Measurements from ENCODE around the gene CCDC85A. TPM values are rescaled to one million over a fixed set of nuclear protein-coding genes. Genes with fewer than 3 reads are reported as not detected.

The CCDC85A gene
- total and polyA plus RNA-seq, 2 of the 8 experiments (the other 6 are each of a cell fraction or from before 2014, with no cell fraction given), result 0.20 TPM; not detected in 1

DNA sequence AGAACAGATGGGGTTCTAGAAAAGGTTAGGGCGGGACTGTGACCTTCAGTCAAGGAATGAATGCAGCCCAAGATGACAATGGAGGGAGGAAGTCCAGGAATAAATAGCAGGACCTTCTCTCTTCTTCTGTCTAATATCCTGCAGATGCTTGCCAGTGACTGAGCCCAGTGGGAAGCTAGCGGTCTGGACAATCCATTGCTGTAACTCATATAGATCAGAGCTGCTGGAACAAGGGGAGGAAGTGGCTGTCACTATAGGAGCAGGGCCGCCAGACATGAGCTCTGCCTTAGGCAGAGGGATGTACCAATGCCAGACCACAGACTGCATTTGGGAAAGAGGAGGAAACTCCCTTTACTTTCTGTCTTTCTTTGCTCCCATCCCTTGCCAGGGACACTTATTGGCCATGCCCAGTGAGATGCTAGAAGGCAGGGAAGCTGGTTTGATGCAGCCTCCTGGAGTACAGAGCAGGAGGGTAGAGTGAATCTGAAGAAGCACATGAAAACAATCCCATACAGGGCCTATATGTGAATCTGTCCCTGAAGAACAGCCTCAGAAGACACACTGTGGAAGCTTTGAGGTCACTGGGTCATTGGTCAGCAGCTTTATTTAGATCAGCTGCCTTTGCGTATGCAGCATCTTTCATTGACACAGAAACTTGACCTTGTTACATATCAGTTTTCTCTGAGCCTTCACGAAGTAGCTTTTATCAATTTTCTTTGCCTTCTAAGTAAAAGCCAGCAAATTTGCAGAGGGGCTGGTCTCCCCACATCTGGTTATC is 65.4 kb downstream of the CCDC85A start:
- Histone ChIP-seq H3K9ac (replicated peaks in 1 of 4; ENCODE audit: extremely low read depth in 1 of 4, low read depth in 3 of 4, low read length in 3 of 4) (no peak overlapping the region), H3K14ac (ENCODE audit: insufficient read length) (no peak overlapping the region), H4K20me1 (replicated peaks in 1 of 2; ENCODE audit: control insufficient read depth in 1 of 2, insufficient read depth in 2 of 2, low read length in 2 of 2) (no peaks in the 10 kb centered on the region), H2AFZ (ENCODE audit: low read length) (no peak overlapping the region), H2BK12ac (ENCODE audit: low read depth, low read length) (no peak overlapping the region), H2BK20ac (ENCODE audit: low read length) (no peak overlapping the region), H2BK15ac (ENCODE audit: low read length) (no peak overlapping the region), H3K27ac (ENCODE audit: low read depth, low read length) (no peak overlapping the region), H4K91ac (replicated peaks; ENCODE audit: insufficient read length, low read length) (no peak overlapping the region), H3K9me3 (ENCODE audit: insufficient read depth in 2 of 2, low read depth in 1 of 2, low read length in 1 of 2) (no peaks in the 10 kb centered on the region), H3K27me3 (replicated peaks in 1 of 4; ENCODE audit: control insufficient read depth in 3 of 4, extremely low read depth in 1 of 4, insufficient read depth in 3 of 4, low read length in 3 of 4) (no peaks in the 10 kb centered on the region), H3K79me1 (ENCODE audit: low read depth, low read length) (no peaks in the 10 kb centered on the region), H3K36me3 (ENCODE audit: control insufficient read depth in 2 of 4, insufficient read depth in 4 of 4, low read length in 3 of 4) (no peaks in the 10 kb centered on the region), H2BK120ac (replicated peaks; ENCODE audit: low read depth, low read length) (no peak overlapping the region), H3K23ac (ENCODE audit: insufficient read length) (no peak overlapping the region), H3K4me1 (replicated peaks in 1 of 4; ENCODE audit: control insufficient read depth in 3 of 4, insufficient read depth in 4 of 4, low read length in 3 of 4) (no peaks in the 10 kb centered on the region), H4K5ac (ENCODE audit: insufficient read length, low read depth, low read length) (no peak overlapping the region), H2AK5ac (ENCODE audit: low read depth, low read length) (no peak overlapping the region), H3K18ac (ENCODE audit: extremely low read depth, low read length) (no peak overlapping the region), H4K8ac (ENCODE audit: extremely low read depth, insufficient read depth, low read length) (no peak overlapping the region), H3K79me2 (ENCODE audit: control insufficient read depth in 1 of 2, insufficient read depth in 2 of 2, low read length in 2 of 2) (no peaks in the 10 kb centered on the region), H2BK5ac (ENCODE audit: low read depth, low read length) (no peak overlapping the region), H3K23me2 (ENCODE audit: low read depth, low read length) (no peaks in the 10 kb centered on the region), H3K56ac (replicated peaks; ENCODE audit: insufficient read length, low read depth, low read length) (no peak overlapping the region), H3K4ac (replicated peaks; ENCODE audit: insufficient read length, low read depth, low read length) (no peak overlapping the region), H3K4me3 (ENCODE audit: extremely low read depth in 1 of 4, insufficient read depth in 2 of 4, low read depth in 3 of 4, low read length in 4 of 4) (no peak overlapping the region), H3K4me2 (ENCODE audit: insufficient read depth in 1 of 2, low read depth in 2 of 2, low read length in 2 of 2) (no peak overlapping the region)
- FAIRE-seq (no peak), DNase-seq (ENCODE audit: low read depth in 1 of 2, low spot score in 2 of 2) (no peak)
- ChIA-PET CTCF (ENCODE audit: partially characterized antibody) (interaction anchor here (1.2 kb wide), 1 partner anchor 57 kb away, joined by 3 read pairs; no protein-coding TSS in a partner anchor), POLR2A (ENCODE audit: partially characterized antibody) (no interaction called here)
- TF ChIP-seq TCF12 (IDR thresholded peaks at IDR 0.05; ENCODE audit: low read depth, low read length) (no peak), NANOG (IDR thresholded peaks at IDR 0.05; ENCODE audit: insufficient read depth, low read depth, low read length, poor library complexity, severe bottlenecking) (no peak)
- TF ChIP-seq, protein P1, sequence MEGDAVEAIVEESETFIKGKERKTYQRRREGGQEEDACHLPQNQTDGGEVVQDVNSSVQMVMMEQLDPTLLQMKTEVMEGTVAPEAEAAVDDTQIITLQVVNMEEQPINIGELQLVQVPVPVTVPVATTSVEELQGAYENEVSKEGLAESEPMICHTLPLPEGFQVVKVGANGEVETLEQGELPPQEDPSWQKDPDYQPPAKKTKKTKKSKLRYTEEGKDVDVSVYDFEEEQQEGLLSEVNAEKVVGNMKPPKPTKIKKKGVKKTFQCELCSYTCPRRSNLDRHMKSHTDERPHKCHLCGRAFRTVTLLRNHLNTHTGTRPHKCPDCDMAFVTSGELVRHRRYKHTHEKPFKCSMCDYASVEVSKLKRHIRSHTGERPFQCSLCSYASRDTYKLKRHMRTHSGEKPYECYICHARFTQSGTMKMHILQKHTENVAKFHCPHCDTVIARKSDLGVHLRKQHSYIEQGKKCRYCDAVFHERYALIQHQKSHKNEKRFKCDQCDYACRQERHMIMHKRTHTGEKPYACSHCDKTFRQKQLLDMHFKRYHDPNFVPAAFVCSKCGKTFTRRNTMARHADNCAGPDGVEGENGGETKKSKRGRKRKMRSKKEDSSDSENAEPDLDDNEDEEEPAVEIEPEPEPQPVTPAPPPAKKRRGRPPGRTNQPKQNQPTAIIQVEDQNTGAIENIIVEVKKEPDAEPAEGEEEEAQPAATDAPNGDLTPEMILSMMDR (IDR thresholded peaks at IDR 0.05; ENCODE audit: control extremely low read depth in 1 of 3, insufficient read depth in 1 of 3, low read depth in 1 of 3, low read length in 3 of 3), result no peak
- WGBS, 2 experiments (ENCODE audit: extremely low coverage in 1 of 2, insufficient coverage in 1 of 2, insufficient read length in 1 of 2, insufficient replicate concordance in 2 of 2, low coverage in 1 of 2, low lambda C conversion rate in 2 of 2, missing lambda C conversion rate in 1 of 2), result 92% methylated on average over 5 of the region's 5 CpGs; no CpG with 5 or more reads in 1 of the 2 experiments

Data from H1 (cell line).